NCI-H2227 (cell line): ENCODE results near the gene NFIA.

ENCODE experiments used
- DNase-seq: peaks from one replicate; lab custom pipeline; 2025; ENCODE audit not compliant: unreplicated experiment; lab: John Stamatoyannopoulos, UW

The NFIA gene

DNA sequence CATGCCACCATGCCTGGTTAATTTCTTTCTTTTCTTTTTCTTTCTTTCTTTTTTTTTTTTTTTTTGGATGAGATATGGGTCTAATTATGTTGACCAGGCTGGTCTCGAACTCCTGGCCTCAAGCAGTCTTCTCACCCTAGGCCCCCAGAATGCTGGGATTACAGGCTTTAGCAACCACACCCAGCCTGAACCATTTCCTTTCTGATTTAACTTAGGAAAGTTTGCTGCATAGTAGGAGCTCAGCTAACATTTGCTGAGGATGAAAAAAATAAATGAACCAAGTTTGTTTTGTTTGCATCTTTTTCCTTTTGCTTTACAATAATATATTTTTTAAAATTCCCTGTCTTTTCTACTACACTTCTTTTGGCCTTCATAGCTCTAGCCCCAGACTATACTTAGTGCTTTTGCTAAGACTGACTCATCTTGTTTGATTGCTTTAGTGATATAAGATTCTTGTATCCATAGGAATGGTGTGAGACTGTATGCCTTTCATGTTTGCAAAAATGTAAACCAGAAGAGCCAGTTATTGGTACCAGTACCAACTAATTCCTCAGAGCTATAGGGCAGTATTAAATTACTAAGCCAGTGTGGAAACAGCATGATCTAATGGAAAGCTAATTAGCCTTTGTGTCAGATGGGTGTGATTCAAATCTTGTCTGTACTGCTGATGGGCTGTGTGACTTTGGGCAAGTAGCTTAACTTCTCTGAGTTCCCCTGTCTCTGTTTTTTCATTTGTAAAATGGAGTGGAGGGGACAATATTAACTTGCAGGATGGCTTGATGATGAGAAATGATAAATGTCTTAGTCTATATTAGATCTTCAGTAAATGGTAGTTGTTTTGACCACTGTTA is 66.9 kb downstream of the NFIA start:
- DNase-seq, result no peak

DNA sequence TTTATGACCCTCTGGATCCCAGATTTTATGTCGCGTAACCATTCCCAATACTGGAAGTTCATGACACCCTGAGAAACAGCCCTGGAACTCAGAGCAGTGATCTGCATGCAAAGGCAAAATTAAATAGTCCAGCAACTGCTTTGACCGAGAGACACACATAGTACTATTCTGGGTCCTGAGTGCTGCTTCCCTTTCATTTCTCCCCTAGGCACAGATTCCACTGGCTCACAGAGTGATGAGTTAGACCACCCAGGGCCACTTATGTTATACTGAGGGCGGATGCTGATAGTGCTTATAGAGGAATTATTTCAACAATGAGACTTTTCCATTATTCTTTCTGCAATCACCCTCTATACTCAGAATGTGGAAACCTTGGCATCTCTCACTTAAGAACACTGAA is 69.2 kb downstream of the NFIA start:
- no peak for DNase-seq

DNA sequence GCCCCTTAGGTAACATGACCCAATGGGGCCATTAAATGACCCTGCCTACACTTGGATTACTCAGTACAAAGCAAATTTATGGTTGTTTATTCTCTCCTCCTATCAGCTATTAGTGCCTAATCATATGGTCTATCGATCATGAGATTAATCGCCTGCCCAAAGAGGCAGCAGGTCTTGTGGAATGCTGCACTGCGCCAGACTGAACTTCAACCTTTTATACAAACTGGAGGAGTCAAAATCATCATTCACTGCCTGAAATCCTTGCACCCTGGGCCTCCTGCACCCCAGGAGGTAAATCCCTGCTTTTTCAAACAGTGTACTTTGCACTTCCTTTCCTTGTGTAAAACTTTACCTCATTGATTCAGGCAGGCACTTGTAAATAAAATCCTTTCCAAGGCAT is 69.7 kb downstream of the NFIA start:
- DNase-seq, result no peak

DNA sequence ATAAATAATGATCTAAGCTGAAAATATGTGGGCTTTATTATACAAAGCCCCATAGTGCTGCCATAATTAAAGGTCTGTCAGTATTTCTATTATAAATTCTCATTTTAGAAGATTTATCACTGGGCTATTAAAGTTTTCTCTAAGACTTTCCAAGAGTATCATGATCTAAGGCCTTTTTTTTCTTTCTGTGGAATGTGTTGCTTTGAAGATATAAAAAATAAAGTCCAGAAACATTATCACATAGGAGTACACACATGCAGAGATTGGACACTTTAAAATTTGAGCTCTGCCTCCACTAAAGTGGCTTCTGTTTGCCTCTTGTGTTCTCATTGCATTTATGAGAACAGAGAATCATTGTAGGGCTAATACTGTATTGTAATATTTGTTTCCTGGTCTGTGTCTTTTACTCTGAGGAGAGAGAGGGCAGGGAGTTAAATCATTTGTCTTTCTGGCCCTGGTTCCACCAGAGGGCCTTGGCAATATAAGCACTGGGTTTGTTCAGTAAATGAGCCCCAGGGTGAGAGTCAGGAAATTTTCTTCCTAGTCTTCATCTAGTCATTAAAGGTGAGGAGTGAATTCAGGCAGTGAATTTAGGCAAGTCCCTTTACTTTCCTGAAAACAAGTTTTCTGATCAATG is 70.2 kb downstream of the NFIA start:
- no peak for DNase-seq

DNA sequence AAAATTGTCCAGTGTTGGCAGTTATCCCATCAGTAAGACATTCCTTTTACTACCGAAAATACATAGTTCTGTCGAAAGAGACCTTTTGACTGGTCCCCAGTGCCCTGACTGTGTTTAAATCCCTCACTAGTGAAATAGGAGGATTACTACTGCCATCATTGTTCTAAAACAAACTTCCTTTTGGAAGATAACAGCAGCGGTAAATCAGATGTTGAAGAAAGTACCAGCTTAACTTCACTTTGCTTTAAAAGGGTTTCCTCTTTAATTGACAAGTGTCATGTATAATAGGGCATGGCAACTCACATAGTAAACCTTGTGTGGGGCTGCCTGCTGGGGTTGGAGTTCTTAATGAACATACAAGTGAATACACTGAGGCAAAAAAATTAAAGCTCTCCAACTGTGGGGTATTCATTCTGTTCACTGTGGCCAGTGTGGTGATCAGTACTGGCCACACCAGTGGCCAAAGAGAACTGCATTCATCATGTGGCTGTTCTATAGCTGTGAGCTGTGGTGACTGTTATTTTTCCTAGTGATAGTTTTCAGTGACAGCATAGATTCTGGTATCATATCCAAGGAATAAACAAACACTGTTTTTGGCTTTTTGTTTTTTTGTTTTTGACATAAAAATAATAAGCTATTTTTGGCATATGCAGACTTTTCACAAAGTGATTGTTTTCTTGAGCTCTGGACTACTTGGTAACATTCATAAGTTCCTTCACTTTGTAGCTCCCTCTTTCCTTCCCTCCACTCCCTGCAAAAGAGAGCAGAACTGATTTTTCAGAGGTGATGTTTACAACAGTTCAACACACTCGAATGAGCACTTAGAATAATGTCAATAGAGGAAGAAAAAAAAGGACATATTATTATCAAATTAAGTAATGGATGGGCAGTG is 74.5 kb downstream of the NFIA start:
- no peak for DNase-seq

DNA sequence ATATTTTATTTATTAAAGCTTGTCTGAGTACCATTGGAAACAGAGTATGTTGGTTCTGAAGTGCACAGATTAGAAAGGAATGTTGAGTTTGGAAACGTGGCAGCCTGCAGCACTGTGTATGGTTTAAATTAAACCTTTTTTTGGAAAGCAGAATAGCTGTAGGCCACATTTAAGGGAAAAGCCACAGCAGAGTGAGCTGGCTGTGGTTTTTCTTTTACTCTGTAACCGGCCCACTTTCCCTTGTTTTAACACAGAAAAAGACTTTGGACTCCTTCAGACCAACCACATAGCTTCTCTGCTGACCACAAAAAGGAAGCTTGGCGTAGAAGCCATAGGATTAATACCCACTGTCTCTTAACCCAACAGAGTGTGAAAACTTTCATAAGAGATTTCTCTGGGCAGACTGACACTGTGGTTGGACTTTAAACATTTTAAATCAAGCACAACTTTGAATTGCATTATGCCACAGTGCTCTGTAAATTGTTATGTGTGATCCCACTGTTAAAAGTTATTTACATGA is 75.2 kb downstream of the NFIA start:
- no peak for DNase-seq

DNA sequence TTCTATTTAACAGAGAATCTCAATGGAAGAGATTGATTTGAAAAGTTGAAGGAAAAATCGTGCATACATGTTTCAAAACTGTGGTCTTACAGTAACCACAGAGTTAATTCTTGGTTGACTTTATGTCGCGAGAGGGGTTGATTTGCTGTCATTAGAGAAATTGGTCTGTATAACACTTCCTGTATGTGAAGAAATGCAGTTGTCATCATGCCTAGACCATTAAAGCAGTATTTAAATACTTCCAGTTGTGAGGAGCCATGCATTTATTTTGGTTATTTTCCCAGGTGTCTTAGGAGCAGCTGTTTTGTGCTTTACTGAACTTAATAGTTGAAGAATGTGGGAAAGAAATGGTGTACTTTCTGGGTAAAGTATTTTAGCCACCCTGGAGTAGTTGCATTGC is 76.2 kb downstream of the NFIA start:
- no peak for DNase-seq

DNA sequence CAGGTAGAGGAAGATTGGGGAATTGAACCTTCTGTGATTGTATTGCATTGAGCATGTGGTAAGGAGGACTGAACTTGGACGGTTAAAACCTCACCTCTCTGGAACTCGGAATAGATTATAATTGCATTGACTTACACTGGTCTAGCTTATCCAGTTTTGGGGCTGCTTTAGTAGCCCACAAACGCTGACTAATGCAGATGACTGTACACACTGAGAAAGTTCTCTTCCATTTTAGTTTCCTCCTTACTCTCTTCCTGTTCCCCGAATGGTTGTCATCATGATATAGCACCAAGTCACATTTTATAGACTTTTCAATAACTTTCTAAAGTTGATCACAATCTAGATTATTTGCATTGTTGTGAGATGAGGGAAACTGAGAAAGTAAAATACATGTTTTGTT is 78.2 kb downstream of the NFIA start:
- no peak for DNase-seq

DNA sequence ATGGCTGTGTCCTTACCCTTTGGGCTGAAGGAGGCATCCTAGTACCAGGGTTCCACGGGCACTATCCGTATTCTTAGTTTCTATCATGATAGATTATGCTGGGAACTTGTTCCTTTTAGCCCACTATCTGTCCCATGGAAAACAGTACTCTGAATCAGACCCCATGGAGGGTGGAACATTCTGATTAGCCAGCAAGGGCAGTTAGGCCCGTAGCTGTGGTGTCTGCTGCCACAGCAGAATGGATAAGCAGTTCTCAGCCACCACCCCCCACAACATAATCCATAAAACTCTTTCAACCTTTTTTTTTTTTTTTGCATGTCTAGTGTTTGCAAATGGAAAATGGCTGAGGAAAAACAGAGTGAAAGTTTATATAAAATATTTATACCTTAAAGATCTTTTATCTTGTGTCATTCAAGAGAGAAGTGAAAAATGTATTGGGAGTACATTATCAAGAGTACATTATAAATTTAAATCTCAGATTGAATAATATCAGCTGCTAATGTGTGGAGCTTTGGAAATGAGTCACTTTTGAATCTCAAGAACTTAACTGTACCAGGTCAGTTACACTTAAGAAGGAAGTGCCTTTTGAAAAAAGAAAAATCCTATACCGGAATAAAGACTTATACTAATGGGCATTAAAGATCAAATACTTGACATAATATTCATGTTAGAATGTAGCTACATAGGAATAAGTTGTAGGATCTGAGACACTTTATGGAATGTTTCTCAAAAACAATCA is 80.3 kb downstream of the NFIA start:
- DNase-seq, result no peak

DNA sequence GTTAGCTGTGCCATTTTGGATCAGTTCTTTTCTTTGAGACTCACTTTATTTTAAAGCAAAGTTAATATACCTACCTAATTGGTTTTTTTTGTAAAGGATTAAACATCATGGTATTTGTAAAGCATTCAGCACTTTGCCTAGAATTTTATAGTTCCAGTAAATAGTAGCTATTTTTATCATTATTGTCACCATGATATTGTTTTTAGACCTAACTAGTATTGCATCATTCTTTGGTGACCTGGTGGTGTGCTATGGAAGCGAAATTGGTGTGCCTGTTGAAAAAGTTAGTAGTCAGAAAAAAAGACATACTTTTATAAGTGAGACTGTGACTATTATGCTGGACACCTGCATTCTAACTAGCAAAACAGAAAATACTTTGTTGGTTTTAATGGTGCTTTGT is 81.0 kb downstream of the NFIA start:
- DNase-seq, result no peak

DNA sequence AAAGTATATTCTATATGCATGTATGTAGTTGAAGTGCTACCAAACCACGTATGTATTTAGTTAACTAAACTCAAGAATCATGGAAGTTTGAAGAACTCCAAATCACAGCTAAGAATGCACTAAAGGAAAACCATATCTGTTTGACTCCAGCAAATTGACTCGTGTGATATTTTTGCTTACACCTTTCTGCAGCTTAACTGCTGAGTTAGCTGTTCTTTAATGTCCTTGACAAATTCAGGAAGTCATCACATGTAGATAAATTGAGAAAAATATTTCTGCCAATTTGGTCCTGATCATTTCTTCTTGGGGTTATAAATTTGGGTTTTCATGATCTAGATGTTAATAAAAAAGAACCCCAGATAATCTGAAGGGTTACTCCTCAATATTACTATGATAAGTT is 83.0 kb downstream of the NFIA start:
- no peak for DNase-seq

DNA sequence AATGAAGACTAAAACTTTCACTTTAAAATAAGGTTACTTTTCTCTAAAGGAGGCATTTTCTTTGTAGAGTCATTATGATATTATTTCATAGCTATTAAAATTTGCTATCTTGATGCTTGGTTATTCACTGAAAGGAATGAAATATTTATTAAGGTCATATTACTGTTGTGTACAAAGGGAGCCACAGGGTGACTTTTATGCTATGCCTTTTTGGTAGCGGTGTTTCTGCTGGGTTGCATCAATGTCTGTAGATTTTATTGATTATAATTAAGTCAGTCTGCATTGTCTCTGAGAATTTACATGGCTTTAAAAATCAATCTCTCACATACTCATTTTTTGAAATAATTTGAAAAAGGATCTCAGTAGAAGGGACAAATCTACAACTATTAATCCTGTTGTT is 84.9 kb downstream of the NFIA start:
- DNase-seq, result no peak

DNA sequence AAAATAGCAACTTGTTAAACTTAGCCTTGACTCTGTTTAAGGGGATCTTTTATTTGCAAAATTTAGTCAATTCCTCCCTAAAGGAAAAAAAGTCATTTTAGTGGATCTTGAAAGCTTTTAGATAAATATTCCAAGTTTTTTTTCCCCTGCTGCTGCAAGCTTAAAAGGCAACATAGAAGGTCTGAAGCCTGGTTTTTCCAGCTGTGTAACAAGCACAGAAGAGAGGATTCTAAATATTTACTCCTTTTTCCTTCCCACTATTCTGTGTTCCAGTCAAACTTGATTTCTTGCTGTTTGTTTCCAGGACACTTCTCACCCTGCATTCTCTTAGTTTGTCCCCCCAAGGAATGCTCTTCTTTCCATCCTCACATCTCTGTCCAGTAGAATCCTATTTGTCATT is 86.7 kb downstream of the NFIA start:
- no peak for DNase-seq

DNA sequence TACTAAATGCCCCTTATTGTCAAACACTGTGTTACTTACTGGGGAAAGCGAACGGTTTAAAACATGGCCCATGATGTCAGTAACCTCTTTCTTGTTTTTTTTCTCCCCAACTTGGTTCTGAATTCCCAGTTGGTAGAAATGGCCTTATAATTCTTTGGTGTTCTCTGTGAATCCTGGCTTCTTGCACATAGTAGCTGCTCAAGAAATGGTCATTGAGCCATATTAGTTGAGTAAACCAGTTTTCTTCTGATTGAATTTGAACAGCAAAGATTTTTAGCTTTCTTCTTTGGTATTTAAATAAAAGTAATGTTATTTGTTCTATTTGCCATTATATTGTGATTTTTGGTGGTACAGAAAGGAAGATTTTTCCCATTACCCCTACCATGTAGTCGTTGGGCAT is 87.3 kb downstream of the NFIA start:
- DNase-seq, result no peak

DNA sequence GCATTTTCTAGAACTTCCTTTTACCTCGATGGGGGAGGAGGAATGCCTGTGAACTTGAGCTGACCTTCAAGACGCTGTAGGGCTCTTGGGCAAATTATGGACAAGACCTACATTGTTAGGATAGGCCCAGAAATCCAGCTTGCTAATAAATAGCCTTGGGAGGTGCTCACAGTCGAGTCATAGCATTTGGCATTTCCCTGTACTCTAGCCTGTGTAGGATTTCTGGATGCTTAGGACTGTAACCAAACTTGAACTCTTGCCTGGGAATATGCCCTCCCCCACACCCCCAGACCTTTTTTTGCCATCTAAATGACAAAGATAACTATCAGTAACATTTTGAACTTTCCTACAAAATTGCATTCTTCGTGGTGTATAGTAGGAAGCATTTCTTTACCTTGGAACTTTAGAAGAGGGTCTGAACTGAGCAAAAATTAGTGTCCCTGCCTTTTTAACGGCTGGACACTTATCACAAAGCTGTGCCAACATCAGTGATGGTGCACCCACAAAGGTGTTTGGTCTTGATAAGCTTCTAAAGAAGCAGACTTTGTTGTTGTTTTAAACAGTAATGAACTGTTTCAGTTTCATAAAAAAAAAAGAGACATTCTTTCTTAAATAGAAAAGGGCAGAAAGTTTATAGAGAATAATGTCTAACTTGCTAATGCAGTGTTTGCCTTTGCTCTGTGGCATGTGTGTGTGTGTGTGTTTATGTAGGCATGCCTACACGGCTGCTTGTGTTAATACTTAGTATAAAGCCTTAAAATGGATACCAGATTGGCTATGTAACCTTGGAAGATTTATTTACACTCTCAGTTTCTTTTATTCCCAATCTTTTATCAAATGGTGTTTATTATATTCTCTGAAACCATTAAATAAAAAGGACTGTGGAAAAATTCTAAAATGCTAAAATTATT is 88.2 kb downstream of the NFIA start:
- DNase-seq, result no peak

DNA sequence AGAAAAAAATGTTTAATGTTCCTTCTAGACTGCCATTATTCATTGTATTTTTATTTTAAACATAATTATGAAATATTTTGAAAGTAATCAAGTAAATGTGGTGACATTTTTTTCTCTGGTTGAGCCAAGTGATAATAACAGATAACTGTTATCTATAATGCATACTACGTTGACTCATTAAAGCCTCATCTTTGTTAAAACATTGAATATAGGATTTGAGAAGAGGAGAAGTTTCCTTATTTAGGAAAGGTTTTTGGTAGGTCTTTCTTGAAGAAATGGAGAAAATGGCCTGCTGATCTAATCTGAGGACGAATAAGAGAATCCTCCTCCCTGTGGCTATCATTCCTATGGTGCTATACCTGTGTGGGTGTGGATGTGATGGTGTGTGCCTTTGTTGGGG is 89.0 kb downstream of the NFIA start:
- DNase-seq, result no peak

DNA sequence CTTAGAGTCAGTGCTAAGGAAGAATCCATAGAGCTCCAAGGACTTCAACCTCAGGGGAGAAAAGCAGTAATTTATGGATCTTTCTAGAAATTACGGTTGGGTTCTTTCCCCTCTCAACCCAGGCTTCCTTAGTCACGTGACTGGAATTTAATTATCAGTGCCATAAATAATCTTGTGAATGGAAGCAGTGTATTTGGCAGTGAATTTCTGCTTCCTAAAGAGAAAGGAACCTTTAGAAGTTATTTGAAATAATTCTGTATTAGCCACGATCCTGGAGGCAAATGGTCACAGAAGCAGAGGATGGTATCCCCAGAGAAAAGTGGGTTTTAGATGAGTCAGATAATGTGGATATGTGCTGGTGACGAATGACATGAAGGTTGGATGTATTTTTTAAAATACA is 89.6 kb downstream of the NFIA start:
- DNase-seq, result no peak

DNA sequence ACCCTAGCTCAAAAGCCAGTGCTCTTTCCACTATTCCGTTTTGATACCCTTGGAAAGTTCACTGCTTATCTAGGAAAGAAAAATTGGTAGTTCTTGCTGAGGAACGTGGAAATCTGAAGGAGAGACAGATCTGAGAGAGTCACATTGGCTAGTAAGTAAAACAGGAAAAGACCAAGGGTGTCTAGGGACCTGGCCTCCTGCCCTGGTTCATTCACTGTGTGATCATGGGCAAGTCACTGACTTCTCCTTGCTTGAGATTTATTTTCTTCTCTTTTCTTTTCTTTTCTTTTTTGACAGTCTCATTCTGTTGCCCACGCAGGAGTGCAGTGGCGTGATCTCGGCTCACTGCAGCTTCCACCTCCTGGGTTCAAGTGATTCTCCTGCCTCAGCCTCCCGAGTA is 90.8 kb downstream of the NFIA start:
- no peak for DNase-seq

DNA sequence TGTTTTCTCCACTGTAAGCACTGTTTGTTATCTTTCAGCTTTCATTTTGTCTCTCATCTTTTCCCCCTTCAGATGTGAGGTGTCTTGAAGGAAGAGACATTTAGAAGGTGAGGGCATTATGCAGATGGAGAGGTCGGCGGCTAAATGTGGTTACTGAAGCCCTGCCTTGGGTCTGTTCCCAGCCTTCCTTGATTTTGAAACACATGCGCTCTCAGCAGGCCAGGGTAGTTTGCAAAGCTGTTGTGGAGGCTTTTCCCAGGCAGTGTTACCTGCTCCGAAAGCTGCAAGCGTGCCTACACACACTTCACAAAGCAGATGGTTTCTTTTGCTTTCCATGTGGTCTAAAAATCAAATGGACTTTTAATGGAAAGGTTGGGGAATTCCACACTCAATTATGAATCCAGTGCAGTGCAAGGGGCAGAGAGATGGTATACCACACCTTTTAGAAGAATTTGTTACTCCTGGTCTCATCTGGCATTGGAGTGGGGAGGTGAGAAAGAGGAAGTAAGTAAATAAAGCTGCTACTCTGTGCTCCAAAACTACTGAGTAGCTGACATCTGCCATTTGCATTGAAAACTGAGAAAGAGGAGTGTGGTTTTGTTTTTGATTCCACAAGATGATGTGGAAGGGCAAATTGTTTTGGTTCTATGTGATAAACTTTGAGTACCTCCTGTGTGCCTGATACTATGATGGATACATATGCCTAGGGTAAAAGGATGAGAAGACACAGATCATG is 91.9 kb downstream of the NFIA start:
- no peak for DNase-seq
